ENCODE data around the gene TBC1D2B.
"Not testable (repeated sequence)": the region's sequence is repeated elsewhere in the genome, so short reads cannot be mapped to it uniquely, and the experiment has no call there.

The TBC1D2B gene

DNA sequence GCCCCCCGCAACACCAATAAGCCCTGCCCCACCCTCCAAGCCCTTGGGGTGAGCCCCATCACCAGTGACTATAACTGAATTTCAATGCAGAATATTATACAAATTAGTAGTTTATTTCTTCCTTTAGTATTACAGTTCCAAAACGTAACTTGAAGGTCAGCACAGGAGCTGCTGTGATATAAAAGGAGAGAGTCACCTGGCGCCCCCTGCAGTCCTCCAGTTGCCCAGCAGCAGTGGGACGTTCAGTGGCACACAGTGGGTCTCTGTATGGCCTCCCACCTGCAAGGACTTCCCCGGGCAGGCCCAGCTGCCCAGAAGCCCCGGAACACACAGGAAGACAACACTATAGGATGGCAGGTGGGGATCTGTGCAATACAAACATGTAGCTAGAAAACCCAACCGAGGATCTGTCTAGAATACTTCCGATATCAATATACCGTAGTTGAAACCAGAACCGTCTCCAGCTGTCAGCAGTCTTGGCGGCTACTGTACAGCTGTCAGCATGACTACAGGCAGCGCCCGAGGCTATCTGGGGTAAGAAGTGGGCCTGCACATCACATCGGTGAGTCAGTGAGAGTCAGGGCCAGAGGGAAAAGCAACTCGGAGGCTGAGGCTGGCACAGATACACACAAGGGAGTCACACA is 82.5 kb downstream of the TBC1D2B start:
- peak; percentile 68 to 80 for DNase-seq (ENCODE audit: low read depth in 2 of 2)
- not testable (repeated sequence) for H3K4me3 ChIP-seq (replicated peaks in 1 of 2; ENCODE audit: low read depth in 2 of 2, low read length in 2 of 2)
- TF ChIP-seq, protein P1, sequence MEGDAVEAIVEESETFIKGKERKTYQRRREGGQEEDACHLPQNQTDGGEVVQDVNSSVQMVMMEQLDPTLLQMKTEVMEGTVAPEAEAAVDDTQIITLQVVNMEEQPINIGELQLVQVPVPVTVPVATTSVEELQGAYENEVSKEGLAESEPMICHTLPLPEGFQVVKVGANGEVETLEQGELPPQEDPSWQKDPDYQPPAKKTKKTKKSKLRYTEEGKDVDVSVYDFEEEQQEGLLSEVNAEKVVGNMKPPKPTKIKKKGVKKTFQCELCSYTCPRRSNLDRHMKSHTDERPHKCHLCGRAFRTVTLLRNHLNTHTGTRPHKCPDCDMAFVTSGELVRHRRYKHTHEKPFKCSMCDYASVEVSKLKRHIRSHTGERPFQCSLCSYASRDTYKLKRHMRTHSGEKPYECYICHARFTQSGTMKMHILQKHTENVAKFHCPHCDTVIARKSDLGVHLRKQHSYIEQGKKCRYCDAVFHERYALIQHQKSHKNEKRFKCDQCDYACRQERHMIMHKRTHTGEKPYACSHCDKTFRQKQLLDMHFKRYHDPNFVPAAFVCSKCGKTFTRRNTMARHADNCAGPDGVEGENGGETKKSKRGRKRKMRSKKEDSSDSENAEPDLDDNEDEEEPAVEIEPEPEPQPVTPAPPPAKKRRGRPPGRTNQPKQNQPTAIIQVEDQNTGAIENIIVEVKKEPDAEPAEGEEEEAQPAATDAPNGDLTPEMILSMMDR (IDR thresholded peaks at IDR 0.05; ENCODE audit: low read depth, low read length), result peak; percentile 16

DNA sequence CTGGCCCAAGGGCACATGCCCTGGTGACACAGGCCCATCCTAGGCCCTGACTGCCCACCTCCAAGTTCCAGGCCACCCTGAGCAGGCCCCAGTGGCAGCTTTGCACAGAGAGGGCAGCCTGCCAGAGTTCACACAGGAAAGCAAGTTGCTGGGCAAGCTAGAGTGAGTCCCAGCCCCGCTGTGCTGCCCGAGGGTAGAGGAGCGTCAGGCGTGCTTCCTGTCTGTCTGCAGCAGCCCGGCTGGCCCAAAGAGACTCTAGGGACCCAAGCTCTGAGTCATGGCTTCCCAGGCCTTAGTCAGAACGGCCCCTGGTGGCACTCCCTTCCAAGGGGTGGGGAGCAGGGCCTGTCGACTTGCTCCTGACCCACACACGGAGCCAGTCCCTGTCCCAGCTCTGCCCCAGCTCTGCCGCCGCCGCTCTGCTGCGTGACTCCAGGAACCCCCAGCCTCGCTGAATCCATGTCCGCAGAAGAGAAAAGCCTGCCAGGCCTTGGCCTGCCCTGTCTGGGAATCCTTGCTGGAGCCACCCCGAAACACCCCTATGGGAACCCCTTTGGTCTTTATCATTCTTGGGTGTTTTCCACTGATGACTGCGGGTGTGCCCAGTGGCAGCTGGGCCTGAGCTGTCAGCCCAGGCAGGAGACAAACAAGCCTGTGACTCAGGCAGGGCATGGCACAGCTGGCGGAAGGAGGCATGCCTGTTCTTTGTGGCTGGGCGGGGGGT is 83.4 kb downstream of the TBC1D2B start:
- DNase-seq (ENCODE audit: low read depth in 2 of 2), result peak; percentile 90 to 97
- not testable (repeated sequence) for H3K4me3 ChIP-seq (replicated peaks in 1 of 2; ENCODE audit: low read depth in 2 of 2, low read length in 2 of 2)

DNA sequence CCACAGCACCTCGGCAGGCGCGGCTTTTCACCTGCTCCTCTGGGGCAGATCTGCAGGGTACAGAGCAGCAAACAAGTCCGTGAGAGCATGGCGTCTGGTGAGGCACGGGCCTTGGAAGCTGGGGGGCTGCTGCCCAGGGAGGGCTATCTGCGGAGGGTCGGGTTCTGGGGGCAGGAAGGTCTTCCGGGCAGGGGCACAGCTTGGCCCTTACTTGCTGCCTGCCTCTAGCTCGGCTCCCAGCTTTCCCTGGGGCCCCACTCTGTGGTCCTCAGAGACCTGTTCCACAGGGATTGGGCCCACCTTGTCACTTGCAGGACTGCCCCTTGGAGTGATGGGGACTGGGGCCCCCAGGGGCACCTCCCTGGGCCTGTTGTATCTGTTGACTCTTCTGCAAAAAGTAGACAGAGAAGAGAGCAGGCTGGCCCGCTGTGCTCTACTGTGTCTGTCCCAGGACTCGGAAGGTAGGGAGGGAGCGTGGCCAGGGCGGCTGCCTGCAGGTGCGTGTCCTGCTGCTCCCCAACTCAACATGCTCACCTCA is 84.1 kb downstream of the TBC1D2B start:
- TF ChIP-seq, protein P1 (IDR thresholded peaks at IDR 0.05; ENCODE audit: low read depth, low read length), result no peak
- H3K4me3 ChIP-seq (replicated peaks in 1 of 2; ENCODE audit: low read depth in 2 of 2, low read length in 2 of 2), result no peak overlapping the region
- DNase-seq (ENCODE audit: low read depth in 2 of 2), result no peak

DNA sequence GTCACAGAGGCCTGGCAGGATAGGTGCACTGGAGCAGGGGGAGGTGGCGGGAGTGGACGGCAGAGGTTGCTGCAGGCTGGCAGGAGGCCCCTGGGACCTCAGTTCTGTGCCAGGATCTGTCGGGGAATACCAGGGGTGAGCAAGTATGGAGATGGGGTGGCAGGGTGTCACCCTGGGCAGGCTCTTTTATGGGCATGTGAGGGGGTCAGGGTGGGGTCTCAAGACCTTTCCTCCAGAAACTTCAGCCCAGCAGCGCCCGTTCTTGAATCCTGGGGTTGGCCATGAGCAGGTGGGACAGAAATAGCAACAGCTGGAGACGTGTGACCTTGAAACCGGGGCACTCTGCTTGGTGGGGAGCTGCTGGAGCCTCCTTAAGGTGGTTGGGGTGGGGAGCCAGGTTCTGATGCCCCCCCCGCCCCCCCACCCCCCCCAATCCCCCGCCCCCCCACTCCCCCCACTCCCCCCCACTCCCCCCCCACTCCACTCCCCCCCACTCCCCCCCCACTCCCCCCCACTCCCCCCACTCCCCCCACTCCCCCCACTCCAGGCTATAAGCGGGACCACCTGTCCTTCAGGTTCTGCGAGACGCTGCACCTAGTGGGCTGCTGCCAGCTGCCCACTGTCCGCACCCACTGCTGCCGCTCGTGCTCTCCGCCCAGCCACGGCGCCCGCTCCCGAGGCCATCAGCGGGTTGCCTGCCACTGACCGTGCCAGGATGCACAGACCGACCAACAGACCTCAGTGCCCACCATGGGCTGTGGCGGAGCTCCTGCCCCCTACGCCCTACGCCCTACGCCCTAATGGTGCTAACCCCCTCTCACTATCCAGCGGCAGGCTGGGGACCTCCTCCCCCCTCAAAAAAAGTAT is 84.9 kb downstream of the TBC1D2B start:
- DNase-seq (ENCODE audit: low read depth in 2 of 2), result no peak
- no peak overlapping the region for H3K4me3 ChIP-seq (replicated peaks in 1 of 2; ENCODE audit: low read depth in 2 of 2, low read length in 2 of 2)
- TF ChIP-seq, protein P1 (IDR thresholded peaks at IDR 0.05; ENCODE audit: low read depth, low read length), result no peak

DNA sequence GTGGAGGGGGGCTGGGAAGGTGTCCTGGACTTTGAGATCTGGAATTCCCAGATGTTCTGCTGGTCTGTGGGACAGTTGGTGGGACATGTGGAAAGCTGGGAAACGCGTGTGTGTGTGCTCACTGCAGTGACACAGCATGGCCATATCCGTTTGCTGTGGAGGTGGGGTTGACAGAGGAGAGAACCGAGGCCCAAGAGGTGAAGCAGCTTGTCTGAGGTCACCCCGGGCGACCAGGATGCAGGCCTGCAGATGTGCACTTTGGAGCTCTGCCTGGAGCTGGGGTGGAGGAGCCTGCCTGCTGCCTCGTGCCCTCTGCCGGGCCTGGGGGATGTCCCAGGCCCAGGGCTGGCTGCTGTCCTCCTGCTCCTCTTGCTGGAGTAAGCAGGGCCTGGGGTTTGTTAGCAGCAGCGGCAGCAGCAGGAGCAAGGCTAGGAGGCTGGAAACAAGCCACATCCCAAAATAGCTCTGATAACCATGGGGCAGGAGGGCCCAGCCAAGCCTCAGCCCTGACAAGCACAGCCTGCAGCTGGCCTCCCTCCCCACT is 85.8 kb downstream of the TBC1D2B start:
- DNase-seq (ENCODE audit: low read depth in 2 of 2), result peak; percentile 65 to 94
- H3K4me3 ChIP-seq (replicated peaks in 1 of 2; ENCODE audit: low read depth in 2 of 2, low read length in 2 of 2), result not testable (repeated sequence)

DNA sequence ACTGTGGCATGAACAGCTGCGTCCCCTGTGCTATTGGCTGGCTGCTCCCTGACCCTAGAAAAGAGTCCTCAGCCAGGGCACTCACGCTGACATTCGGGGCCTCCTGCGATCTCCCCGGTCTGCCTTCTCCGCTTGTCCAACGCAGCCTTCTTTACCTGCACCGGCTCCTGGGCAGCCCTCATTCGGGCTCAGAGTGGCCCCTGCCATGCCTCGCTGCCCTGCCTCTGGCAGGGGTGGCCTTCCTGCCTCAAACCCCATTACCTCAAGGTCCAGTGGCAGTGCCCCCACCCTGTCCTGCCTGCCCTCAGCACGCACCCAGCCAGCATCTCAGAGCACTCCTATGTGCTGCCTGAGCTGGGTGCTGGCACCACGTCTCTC is 86.5 kb downstream of the TBC1D2B start:
- TF ChIP-seq, protein P1 (IDR thresholded peaks at IDR 0.05; ENCODE audit: low read depth, low read length), result no peak

DNA sequence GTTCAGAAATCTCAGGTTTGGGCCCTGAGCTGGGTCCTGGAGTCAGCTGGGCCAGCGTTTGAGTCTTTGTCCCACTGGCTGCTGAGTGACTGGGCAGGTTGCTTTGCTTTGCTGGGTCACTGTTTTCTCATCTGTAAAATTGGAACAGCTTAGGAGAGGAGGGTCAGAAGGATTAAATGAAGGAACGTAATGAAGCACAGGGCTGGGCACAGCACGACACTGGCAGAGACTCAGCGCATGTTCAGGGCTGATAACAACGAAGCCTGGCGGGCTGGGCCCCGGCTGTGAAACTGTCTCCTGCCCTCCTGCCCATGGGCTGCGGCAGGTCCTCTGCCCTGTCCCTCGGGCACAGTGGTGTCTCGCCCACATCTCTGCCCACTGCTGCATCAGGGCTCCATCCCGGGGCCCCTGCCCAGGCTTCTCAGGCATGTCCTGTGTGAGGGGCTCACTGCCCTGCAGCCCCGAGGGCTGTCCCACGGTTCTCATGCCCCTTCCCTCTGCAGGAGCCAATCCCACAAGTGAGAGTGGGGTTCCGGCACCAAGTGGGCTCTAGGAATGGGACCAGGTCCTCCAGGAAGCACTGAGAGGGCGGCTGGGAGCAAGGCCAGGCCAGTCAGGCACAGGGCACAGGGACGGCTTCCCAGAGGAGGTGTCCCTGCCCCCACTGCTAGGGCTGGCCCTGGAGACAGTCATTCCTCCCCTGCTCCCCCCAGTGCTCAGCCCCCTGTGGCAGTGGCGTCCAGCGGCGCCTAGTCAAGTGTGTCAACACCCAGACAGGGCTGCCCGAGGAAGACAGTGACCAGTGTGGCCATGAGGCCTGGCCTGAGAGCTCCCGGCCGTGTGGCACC is 88.0 kb downstream of the TBC1D2B start:
- TF ChIP-seq, protein P1 (IDR thresholded peaks at IDR 0.05; ENCODE audit: low read depth, low read length), result no peak
- DNase-seq (ENCODE audit: low read depth in 2 of 2), result no peak
- H3K4me3 ChIP-seq (replicated peaks in 1 of 2; ENCODE audit: low read depth in 2 of 2, low read length in 2 of 2), result no peak overlapping the region

More for the DNA sequence above, 86.5 kb downstream of the TBC1D2B start:
- no peak overlapping the region for H3K4me3 ChIP-seq (replicated peaks in 1 of 2; ENCODE audit: low read depth in 2 of 2, low read length in 2 of 2)
- DNase-seq (ENCODE audit: low read depth in 2 of 2), result no peak

Measured in cardiac fibroblast (primary cell).